Iris pigment epithelial cell (primary cell): ENCODE data around the gene CHD2.
"Not testable (repeated sequence)": the region's sequence is repeated elsewhere in the genome, so short reads cannot be mapped to it uniquely, and the experiment has no call there.

Experiments
- DNase-seq: peaks from one replicate; pipeline ENCODE4 v3.0.0-alpha.2; 2011; ENCODE audit warnings: low read depth

The CHD2 gene

DNA sequence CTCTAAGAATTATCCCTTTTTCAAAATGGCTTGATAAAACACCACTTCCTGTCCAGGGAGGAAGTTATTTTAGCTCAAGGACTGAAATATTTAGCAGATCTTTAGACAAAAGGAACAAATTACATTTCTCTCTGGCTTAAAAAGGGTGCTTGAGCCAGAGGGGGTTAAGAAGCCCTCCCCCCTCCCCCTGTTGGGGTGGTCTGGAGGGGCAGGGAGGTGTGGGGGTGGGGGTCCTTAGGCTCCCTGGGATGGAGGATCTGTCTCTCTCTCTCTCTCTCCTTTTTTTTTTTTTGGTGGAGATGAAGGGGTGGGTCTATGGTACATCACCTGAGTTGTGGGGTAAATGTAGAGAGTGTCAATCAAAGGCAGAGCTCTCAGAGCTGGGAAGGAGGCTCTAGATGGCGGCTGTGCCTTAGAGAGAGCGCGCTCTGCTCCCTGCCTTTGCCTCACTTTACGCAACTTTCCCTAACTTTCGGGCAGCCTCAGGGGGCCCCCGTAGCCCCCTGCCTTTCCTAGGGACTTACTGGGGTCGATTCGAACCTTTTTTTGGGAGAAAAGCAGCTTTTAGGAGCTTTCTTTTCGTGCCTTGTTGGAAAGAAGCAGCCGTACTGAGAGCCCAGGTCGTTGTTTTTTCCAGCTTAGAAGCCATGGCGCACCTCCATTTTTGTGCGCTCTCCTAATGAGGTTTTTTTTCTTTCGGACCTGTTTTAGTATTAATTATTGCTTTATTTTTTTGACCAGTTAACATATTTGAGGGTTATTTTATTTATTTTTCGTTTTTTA, at the start of gene CHD2:
Gene CHD2, plus strand, starts transcription at position 377 of the 783 bp plus-strand sequence. CDS start 914 bp downstream, outside the sequence.
- peak; percentile 89 for DNase-seq

DNA sequence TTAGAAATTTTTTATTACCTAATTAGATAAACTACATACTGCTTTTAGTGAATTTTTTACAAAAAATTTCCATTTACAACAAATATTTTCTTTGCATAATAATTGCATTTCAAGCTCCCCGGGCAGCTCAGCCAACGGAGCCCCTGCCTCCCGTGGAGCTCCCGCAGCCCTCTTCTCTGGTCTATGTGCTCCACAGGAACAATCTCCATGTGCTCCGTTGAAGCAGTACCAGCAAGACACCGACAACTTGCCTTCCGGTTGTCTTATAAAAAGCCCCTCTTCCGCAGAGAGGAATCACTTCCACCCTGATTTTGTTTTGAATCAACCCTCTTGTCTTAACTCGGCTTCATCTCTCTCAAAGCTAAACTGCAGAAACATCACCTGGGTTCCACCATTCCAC, 46.9 kb upstream of the CHD2 start:
- DNase-seq: no peak

DNA sequence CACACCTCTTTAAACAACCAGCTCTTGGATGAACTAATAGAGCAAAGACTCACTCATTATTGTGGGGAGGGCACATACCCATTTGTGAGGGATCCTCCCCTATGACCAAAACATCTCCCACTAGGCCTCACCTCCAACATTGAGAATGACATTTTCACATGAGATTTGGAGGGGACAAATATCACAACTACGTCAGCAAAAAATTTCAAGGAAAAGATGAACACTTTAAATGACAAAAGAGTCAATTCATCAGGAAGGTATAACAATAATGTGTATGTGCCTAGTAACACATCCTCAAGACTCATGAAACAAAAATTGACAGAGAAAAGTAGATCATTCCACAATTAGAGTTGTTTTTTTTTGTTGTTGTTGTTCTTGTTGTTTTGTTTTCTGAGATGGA, 38.4 kb upstream of the CHD2 start:
- no peak for DNase-seq

- no peak for DNase-seq
Observed at GRCh38 chr15:92864127-92864814, 35.9 kb upstream of the CHD2 start.

DNA sequence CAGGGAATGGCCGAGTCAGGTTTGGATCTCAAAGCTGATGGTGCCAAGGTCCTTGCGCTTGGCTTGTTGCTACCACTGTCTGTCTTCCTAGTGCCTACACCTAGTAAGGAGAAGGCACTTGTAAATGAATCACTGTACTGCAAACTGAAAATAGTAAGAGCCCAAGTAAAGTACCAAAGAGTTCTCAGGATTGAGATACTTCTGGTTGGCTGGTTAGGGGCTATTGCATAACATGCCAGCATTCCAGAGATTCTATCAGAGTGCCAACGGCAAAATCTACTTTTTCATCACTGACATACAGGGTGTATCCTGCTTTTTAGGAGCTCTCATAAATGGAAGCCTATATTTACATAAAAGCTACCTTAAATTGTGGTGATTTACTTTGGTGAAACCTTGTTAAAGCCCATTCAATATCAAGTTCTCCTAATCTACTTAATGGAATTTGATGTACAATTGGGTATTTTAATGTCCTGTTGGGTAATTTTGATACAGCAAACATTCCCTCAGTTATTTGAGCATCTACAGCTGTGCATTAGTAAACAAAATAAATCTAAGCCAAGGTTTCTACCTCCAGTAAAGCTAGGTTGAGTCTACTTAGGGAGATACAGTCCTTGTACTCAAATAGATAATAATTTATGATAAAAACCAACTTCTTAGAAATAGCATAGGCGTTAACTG, 30.7 kb upstream of the CHD2 start:
- peak; percentile 54 for DNase-seq

DNA sequence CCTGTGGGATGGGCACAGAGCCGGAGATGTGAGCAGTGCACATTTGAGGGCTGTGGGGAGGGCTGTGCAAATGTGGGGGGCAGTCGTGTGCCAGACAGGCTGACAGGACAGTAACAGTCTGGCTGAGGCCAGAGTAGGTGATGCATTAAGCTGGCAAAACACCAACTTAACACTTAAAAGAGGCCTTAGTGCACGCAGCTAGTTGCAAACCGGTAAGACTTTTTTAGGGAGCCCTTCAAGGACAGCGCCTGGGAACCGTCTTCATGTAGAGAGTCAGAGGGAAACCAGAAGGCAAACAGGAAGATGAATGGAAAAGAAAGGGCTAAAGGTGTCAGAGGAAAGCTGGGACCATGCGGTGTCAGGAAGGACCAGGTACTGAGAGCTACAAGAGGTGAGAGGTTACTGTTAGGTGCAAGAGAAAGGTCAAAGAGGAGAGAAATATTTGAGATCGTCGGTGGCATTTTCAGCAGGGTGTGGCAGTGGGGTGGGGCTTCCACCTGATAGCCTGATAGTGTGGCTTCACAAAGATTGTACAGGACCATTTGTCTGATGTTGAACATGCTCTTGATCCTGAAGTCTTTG, 30.0 kb upstream of the CHD2 start:
- no peak for DNase-seq

DNA sequence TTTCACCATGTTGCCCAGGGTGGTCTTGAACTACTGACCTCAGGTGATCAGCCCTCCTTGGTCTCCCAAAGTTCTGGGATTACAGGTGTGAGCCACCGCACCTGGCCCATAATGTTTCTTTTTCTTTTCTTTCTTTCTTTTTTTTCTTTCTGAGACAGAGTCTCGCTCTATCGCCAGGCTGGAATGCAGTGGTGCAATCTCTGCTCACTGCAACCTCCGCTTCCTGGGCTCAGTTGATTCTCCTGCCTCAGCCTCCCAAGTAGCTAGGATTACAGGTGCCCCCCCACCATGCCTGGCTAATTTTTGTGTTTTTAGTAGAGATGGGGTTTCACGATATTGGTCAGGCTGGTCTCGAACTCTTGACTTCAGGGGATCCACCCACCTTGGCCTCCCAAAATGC, 27.2 kb upstream of the CHD2 start:
- DNase-seq: not testable (repeated sequence)

- DNase-seq: no peak
Observed at GRCh38 chr15:92877000-92877399, 23.1 kb upstream of the CHD2 start.

DNA sequence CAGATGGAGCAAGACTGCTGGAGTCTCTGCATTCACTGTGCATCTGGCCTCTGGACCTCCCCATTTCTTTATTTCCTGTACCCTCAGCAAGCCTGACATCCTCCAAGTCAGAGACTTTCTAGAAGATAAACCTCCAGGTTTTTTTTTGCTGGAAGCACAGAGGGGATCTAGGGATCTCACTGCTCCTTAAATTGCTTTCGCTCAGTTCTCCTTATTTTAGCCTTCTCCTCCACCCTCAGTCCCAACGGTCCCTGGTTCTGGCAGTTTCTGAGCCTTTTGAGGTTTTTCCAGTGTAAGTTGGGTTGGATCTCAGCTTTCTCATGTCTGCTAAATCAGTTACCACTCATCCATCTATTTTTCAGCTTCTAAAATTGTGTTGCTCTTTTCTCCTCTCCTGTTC, 22.7 kb upstream of the CHD2 start:
- DNase-seq: no peak

GRCh38 chr15:92878593-92879053, 21.5 kb upstream of the CHD2 start:
- DNase-seq: no peak

- DNase-seq: no peak
Observed at GRCh38 chr15:92879949-92880725, 20.0 kb upstream of the CHD2 start.

DNA sequence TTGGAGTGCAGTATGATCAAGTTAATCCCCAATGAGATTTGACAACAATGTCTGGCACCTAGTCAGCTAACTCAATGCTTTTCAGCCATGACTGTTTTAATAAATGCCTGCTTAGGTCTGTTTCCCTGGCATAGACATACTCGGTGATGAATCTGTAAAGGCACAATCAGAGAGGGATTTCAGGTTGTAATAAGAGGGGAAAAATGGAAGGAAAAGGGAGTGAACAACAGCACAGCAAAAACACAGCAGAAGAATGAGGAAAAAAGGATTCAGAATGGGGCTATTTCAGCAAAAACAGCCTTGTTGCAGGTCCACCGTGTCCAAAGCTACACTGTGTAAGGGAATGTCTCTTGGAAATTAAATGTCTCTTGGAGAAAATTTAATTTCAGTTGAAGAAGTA, 19.3 kb upstream of the CHD2 start:
- DNase-seq: no peak

DNA sequence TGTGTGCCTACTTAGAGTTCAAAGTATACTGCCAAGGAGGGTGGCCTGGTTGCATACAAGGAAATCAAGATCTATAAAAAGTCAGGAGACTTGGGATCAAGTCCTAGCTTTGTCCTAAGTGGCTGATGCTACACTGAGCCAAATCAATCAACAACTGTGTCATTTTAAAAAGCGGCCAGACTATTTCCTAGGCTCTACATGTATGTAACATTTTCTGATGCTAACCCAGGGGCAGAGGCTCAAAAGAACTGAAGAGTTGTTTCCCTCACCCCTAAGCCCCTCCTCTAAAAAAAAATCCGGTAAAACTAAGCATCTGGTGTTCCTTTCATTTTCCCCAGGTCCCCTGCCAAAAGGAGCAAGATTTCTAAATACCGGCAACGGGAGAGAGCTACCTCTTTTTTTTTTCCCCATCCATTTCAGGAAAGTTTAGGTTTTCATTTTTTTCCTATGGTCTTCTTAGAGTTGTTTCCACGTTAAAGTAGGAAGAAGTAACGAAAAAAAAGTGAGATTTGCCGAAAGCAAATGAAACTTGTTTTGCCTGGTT, 18.8 kb upstream of the CHD2 start:
- DNase-seq: no peak

DNA sequence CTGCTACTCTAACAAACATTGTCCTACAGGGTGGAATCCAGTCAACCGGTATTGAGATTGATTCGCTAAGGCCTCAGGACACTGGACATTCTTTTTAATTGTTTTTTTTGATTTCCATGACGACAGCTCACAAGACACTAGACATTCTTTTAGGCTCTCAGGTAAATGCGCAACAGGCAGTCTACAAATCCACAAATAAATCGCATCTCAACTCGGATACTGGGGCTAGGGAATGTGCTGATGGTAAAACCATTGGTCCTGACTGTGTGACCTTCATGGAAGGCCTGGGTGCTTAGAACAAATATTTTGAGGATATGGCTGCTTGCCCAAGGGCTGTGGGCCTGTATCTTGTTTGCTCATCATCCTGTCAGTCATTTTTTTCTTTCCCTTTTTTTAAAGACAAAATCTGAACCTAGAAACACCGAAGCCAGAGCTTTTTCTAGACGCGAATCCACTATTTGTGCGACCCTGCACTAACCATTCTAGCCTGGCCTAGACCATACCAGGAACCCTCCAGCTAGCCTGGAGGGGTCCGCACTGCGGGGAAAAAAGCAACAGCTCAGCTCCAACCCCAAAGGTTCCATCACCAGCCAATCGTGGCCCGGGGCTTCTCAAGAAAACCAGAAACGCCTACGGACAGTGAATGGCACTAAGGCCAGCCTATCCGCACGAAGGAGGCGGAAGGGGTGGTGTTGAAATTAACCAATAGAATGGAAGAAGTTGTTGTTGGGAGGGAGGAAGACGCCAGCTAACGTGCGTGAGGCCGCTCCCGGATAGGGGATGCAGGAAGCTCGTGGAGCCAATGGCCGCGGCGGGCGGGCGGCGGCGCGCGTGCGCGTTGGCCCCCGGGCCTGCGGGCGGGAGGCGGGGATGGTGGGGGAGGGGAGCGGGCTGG, 18.1 kb upstream of the CHD2 start:
- DNase-seq: peak; percentile 100

GRCh38 chr15:92882697-92883162, 17.4 kb upstream of the CHD2 start:
- no peak for DNase-seq

GRCh38 chr15:92883163-92883875, 16.8 kb upstream of the CHD2 start:
- DNase-seq: no peak

DNA sequence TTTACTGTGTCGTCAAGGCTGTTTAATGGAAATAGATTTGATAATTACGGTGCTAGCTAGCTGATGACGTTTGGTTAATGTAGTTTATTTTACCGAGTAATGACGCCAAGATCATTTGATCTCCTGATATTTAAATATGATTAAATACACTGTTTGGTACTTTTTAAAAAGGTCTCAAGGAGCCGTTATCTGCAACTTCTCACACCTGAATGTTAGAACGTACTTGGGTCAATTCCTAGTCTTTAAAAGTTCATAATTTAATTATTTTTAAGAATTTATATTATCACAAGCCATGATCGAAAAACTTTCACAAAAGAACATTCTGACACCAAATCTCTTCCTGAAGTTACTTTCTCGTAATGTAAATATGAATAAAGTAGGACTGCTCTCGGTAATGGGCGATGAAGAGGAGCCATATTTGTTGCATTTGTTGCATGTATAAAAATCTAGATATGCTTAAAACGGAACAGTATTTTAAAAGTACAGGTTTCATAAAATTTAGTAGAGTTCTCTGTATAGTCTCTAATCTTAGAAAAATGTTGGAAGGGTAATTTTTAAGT, 16.2 kb upstream of the CHD2 start:
- DNase-seq: peak; percentile 51

DNA sequence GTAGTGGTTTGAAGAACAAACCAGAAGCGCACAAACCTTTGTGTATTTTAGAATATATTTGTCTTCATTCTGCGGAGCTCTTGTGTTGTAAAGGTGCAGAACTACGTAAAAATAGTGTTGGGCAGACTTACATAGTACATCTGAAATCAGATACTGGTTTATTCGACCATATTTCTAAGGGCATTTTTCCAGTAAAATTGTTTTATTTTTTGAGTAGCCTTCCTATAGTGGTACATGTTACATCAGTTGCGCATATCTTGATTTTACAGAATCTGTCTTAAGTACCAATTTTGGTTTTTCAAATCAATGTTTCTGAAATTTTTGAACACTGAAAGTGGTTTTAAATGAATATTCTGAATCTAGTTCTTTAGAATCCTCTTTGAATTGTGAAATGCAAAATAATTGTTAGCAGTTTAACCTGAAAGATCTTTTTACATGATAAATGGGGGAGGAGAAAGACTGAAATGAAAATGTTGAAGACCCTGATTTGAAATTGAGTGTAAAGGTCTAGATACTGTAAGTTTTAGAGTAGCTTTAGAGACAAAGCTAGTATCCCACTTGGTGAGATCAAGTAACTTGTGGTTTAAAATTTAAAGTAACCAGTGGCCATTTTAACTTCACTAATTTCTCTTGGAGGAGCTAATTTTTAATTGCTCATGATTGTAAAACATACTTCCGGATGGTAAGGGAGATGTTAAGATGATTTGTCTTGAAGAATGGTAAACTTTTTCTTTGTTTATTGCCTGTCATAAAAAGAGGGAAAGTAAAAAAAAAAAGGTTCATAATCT, 15.5 kb upstream of the CHD2 start:
- no peak for DNase-seq
